K562 (cell line): ENCODE data around the gene MIDN. TPM values are rescaled to one million over a fixed set of nuclear protein-coding genes. Genes with fewer than 3 reads are reported as not detected.
A peak's percentile ranks its signal among the peaks of the same experiment; 100 is the strongest.

Experiments used
- ATAC-seq: fragments of 200-7000 bp; cut with Tn5 transposase; 3 replicates; pipeline ENCODE4 v1.9.1; 2020; ENCODE audit warnings: moderate library complexity
- BruUV-seq: library from RNA; stranded (reverse); fragments of 400-500 nt; replicated peaks from 2 replicates; lab custom pipeline; 2021; lab: Mats Ljungman, UMichigan
- CTCF ChIA-PET: fragments of 300-600 bp; formaldehyde crosslinking; extraction: SDS; loops from one replicate; lab custom pipeline; 2021; ENCODE audit warnings: low intra/inter-chr PET ratio; lab: Yijun Ruan, JAX
- POLR2A ChIA-PET: fragments of 300-600, 350-650 bp; sonication (Branson Sonifier 250); formaldehyde crosslinking; extraction: SDS; loops from one replicate; lab custom pipeline; 2021; ENCODE audit warnings: antibody characterized with exemption, inconsistent platforms; lab: Yijun Ruan, JAX
- DNase-seq, 4 experiments: peaks; one replicate each; pipeline versions ENCODE4 v3.0.0 to v3.0.0-alpha.2; 2011 to 2018; ENCODE audit warnings: low spot score in 3 of 4, mixed read lengths in 3 of 4; ENCODE audit errors: extremely low read depth in 1 of 4
- FAIRE-seq: peaks from 2 replicates; lab custom pipeline; 2011; peaks lifted over from hg19 to GRCh38; lab: Jason Lieb, UNC
- H2AFZ ChIP-seq: 2 replicates; pipeline ENCODE4 v1.6.0; 2011; ENCODE audit warnings: low read depth, low read length, control low read depth, inconsistent platforms
- H3K27ac ChIP-seq: fragments of 200-600 bp; 3 replicates; pipeline ENCODE4 v1.8.0; 2011; ENCODE audit warnings: low read depth, mild to moderate bottlenecking, control low read depth, inconsistent platforms, low read length, moderate library complexity, mixed read lengths; ENCODE audit errors: extremely low read depth
- H3K27me3 ChIP-seq, 2 experiments: fragments of 300-600 bp in 1 of 2; 2 replicates in 1 of 2; 3 replicates in 1 of 2; pipeline versions ENCODE4 v1.6.0 to v1.8.0; 2011; ENCODE audit warnings: inconsistent platforms in 2 of 2, low read length in 2 of 2, mild to moderate bottlenecking in 1 of 2, mixed read lengths in 1 of 2, moderate library complexity in 1 of 2; ENCODE audit not compliant: control insufficient read depth in 2 of 2, insufficient read depth in 2 of 2
- H3K36me3 ChIP-seq: fragments of 300-600 bp; 3 replicates; pipeline ENCODE4 v1.8.0; 2011; ENCODE audit warnings: mild to moderate bottlenecking, low read length, inconsistent platforms; ENCODE audit not compliant: control insufficient read depth, insufficient read depth
- H3K4me1 ChIP-seq, 2 experiments: fragments of 200-600 bp in 1 of 2; replicated peaks in 1 of 2; 2 replicates in 1 of 2; 3 replicates in 1 of 2; pipeline versions ENCODE4 v1.5.1 to v1.8.0; 2011; ENCODE audit warnings: inconsistent platforms in 2 of 2, low read length in 2 of 2, mild to moderate bottlenecking in 1 of 2, mixed read lengths in 1 of 2, moderate library complexity in 1 of 2; ENCODE audit not compliant: control insufficient read depth in 2 of 2, insufficient read depth in 2 of 2
- H3K4me2 ChIP-seq: 2 replicates; pipeline ENCODE4 v1.6.1; 2011; ENCODE audit warnings: low read length, control low read depth, inconsistent platforms, mixed read lengths; ENCODE audit not compliant: insufficient read depth
- H3K4me3 ChIP-seq: fragments of 200-600 bp; sonication (generic), shearing (Covaris generic); 2 replicates; pipeline ENCODE4 v1.5.1; 2016; ENCODE audit warnings: control low read depth, inconsistent platforms
- H3K79me2 ChIP-seq: fragments of 200-600 bp; 3 replicates; pipeline ENCODE4 v1.8.0; 2011; ENCODE audit warnings: low read length, inconsistent platforms; ENCODE audit not compliant: control insufficient read depth, insufficient read depth
- H3K9ac ChIP-seq, 2 experiments: 2 replicates each; pipeline versions ENCODE4 v1.6.0 to v1.6.1; 2011; ENCODE audit warnings: low read depth in 2 of 2, low read length in 2 of 2, control low read depth in 1 of 2, inconsistent platforms in 1 of 2, mild to moderate bottlenecking in 1 of 2, mixed read lengths in 1 of 2; ENCODE audit not compliant: insufficient read depth in 1 of 2
- H3K9me1 ChIP-seq: one replicate; pipeline ENCODE4 v1.6.0; 2011; ENCODE audit warnings: inconsistent platforms, mild to moderate bottlenecking, low read length, moderate library complexity; ENCODE audit not compliant: control insufficient read depth, insufficient read depth
- H3K9me3 ChIP-seq: replicated peaks from 2 replicates; pipeline ENCODE4 v1.5.1; 2011; ENCODE audit warnings: low read depth, low read length, inconsistent platforms; ENCODE audit not compliant: control insufficient read depth, insufficient read depth
- H4K20me1 ChIP-seq: replicated peaks from 2 replicates; pipeline ENCODE4 v1.6.1; 2011; ENCODE audit warnings: low read length, inconsistent platforms, mixed read lengths; ENCODE audit not compliant: control insufficient read depth, insufficient read depth
- BACH1 ChIP-seq: fragments of 200-800 bp; sonication (Bioruptor generic); IDR thresholded peaks from 2 replicates; pipeline ENCODE4 v1.6.1; 2016; ENCODE audit warnings: missing genetic modification characterization, missing compliant biosample characterization
- ELF2 ChIP-seq: fragments of 250-450 bp; sonication (Bioruptor Pico); IDR thresholded peaks from 2 replicates; pipeline ENCODE4 v1.5.0; 2021; ENCODE audit warnings: mild to moderate bottlenecking
- MTA1 ChIP-seq: fragments of 450-650 bp; IDR thresholded peaks from 2 replicates; pipeline ENCODE4 v1.6.1; 2017; ENCODE audit warnings: borderline replicate concordance
- NFATC3 ChIP-seq: fragments of 450-650 bp; IDR thresholded peaks from 2 replicates; pipeline ENCODE4 v1.6.1; 2017; ENCODE audit warnings: mild to moderate bottlenecking
- POLR2A ChIP-seq: fragments of 450-650 bp; conservative IDR thresholded peaks from 2 replicates; pipeline ENCODE4 v1.6.1; 2016
- ZNF282 ChIP-seq: sonication (generic); formaldehyde crosslinking; IDR thresholded peaks from 2 replicates; pipeline ENCODE4 v1.8.1; 2023; ENCODE audit warnings: missing genetic modification reagents
- whole genome bisulfite sequencing: fragments of 100-300 bp; shearing (Covaris generic); methylation state at CpG from one replicate; pipeline ENCODE4 v1.1.6; 2016; ENCODE audit warnings: low coverage, mixed read lengths; ENCODE audit not compliant: insufficient coverage; ENCODE audit errors: missing lambda C conversion rate; 5-methylcytosine and 5-hydroxymethylcytosine counted together
- in situ Hi-C: fragments of 300-500 bp; cut with MboI; formaldehyde crosslinking; loops from 4 replicates; pipeline ENCODE4 v1.15.0; 2018; ENCODE audit warnings: inconsistent platforms, mixed read lengths
- intact Hi-C: fragments of 100-400 bp; cut with micrococcal nuclease; formaldehyde crosslinking; loops from 2 replicates; pipeline ENCODE4 v1.14.2; 2022
- polyA plus RNA-seq, 8 experiments: library from polyadenylated mRNA; depleted of rRNA in 4 of 8; stranded (reverse) in 5 of 8; unstranded in 3 of 8; fragments of >200 nt; fragmentation: Nextera tagmentation in 2 of 8; fragmentation: Illumina TruSeq in 1 of 8; extraction: Ambion mirVana in 2 of 8; extraction: Trizol in 1 of 8; gene quantifications; 2 replicates each; pipeline versions ENCODE4 v1.2.1 to v1.2.3, GENCODE V29; 2011 to 2014; ENCODE audit warnings: inconsistent platforms in 1 of 8, missing spikeins in 1 of 8
- total RNA-seq, 7 experiments: library from RNA; depleted of rRNA in 6 of 7; stranded (reverse); fragments of >200 nt in 6 of 7; fragmentation: Illumina TruSeq in 2 of 7; extraction: Trizol in 2 of 7; gene quantifications; 2 replicates each; pipeline versions ENCODE4 v1.2.1 to v1.2.3, GENCODE V29; 2011 to 2021; ENCODE audit warnings: low replicate concordance in 1 of 7
- TF ChIP-seq, protein P1 (sequence below), 3 experiments: IDR thresholded peaks in 2 of 3; conservative IDR thresholded peaks in 1 of 3; 2 replicates each; pipeline ENCODE4 v1.5.1; 2011 to 2012; ENCODE audit warnings: low read length in 3 of 3, mild to moderate bottlenecking in 3 of 3, control low read depth in 2 of 3, improper control_type of control experiment in 1 of 3, inconsistent platforms in 1 of 3, low read depth in 1 of 3, mixed read lengths in 1 of 3, moderate library complexity in 1 of 3; ENCODE audit not compliant: insufficient read depth in 2 of 3
- TF ChIP-seq, protein P2 (sequence below): sonication (generic); formaldehyde crosslinking; IDR thresholded peaks from 2 replicates; pipeline ENCODE4 v1.5.0; 2020; ENCODE audit warnings: missing genetic modification reagents
- TF ChIP-seq, protein P3 (sequence below): sonication (generic); formaldehyde crosslinking; IDR thresholded peaks from 2 replicates; pipeline ENCODE4 v1.8.0; 2022; ENCODE audit warnings: mild to moderate bottlenecking, missing genetic modification reagents
- TF ChIP-seq, protein P4 (sequence below): fragments of 450-650 bp; formaldehyde crosslinking; IDR thresholded peaks from 2 replicates; pipeline ENCODE4 v1.4.0; 2020; ENCODE audit warnings: mild to moderate bottlenecking, moderate library complexity
- TF ChIP-seq, protein P5 (sequence below): fragments of 450-650 bp; IDR thresholded peaks from 2 replicates; pipeline ENCODE4 v1.6.1; 2016

MIDN gene
- total and polyA plus RNA-seq, 9 of the 15 experiments (the other 6 are each of a cell fraction or from before 2014, with no cell fraction given), result 0.17 to 120 (median 10.1) TPM

DNA sequence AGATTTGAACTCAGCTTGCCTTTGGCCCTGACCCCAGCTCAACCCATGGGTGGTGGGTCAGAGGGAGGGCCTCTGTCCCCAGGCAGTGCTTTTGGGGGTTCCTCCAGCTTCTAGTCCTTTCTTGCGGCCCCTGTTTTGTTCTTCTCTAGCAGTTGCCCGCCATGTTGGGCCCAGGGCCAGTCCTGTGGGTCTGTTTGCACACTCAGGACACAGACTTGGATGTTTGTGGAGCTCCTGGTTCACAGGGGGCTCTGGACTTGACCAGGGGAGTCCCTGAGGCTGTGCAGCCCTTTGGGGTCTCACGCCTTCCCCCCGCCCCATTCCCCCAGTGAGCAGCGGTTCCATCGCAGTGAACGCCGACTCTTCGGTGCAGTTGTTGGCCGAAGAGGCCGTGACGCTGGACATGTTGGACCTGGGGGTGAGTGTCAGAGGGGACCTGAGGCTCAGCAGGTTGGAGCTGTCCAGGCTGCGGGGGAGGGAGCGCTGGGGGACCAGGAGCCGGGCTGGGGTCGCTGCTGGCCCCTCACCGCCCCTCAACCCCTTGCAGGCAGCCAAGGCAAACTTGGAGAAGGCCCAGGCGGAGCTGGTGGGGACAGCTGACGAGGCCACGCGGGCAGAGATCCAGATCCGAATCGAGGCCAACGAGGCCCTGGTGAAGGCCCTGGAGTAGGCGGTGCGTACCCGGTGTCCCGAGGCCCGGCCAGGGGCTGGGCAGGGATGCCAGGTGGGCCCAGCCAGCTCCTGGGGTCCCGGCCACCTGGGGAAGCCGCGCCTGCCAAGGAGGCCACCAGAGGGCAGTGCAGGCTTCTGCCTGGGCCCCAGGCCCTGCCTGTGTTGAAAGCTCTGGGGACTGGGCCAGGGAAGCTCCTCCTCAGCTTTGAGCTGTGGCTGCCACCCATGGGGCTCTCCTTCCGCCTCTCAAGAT lies 4.4 kb upstream of the MIDN start (continued):
- TF ChIP-seq, protein P1, sequence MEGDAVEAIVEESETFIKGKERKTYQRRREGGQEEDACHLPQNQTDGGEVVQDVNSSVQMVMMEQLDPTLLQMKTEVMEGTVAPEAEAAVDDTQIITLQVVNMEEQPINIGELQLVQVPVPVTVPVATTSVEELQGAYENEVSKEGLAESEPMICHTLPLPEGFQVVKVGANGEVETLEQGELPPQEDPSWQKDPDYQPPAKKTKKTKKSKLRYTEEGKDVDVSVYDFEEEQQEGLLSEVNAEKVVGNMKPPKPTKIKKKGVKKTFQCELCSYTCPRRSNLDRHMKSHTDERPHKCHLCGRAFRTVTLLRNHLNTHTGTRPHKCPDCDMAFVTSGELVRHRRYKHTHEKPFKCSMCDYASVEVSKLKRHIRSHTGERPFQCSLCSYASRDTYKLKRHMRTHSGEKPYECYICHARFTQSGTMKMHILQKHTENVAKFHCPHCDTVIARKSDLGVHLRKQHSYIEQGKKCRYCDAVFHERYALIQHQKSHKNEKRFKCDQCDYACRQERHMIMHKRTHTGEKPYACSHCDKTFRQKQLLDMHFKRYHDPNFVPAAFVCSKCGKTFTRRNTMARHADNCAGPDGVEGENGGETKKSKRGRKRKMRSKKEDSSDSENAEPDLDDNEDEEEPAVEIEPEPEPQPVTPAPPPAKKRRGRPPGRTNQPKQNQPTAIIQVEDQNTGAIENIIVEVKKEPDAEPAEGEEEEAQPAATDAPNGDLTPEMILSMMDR (IDR thresholded peaks at IDR 0.05 in 2 of 3, conservative IDR thresholded peaks at IDR 0.05 in 1 of 3; ENCODE audit: insufficient read depth in 2 of 3, low read depth in 1 of 3, low read length in 3 of 3), result peak; percentile 92 to 94 (median 94)
- TF ChIP-seq, protein P2, sequence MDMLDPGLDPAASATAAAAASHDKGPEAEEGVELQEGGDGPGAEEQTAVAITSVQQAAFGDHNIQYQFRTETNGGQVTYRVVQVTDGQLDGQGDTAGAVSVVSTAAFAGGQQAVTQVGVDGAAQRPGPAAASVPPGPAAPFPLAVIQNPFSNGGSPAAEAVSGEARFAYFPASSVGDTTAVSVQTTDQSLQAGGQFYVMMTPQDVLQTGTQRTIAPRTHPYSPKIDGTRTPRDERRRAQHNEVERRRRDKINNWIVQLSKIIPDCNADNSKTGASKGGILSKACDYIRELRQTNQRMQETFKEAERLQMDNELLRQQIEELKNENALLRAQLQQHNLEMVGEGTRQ (CRISPR knock-in tag), result no peak

DNA sequence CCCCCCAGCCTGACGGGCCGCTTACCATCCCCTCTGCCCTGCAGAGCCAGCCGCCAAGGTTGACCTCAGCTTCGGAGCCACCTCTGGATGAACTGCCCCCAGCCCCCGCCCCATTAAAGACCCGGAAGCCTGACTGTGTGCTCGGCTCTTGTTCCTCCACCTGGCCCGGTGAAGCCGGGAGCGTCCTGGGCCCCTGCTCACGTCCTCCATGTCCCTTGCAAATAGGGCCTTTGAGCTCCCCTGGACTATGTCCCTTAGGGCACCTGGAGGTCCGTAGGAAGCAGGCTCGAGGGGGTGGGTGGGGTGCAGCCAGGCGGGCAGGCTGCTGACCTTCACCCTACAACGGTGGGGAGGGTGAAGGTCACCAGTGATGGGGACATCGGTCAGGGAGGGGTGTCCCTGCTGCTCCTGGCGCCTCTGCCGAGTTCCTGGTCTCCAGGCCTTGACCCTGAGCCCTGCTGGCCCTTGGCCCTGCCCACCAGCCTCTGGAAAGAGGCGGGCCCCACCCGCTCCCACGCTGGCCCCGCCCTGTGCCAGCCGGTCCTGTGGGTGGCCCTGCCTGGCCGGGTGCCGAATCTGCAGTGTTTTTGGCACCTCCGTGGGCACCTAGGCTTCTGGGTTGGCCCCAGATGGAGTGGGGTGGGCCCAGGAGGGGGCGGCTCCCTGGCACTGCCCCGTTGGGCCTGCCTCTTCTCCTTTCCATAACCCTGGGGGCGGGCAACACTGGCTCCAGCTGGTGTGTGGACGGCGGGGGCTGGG lies 3.5 kb upstream of the MIDN start:
- CTCF ChIA-PET, result interaction anchor here (0.6 to 4.5 kb wide), 2 partner anchors 22 to 127 kb away, joined by 3 to 51 read pairs; no protein-coding TSS in a partner anchor
- no peak overlapping the region for H2AFZ ChIP-seq
- peak overlapping the region; percentile 69 for H3K27ac ChIP-seq
- FAIRE-seq, result no peak
- H3K79me2 ChIP-seq, result peaks cover 46% of the 10 kb centered on the region
- ATAC-seq, result no peak
- 46% methylated on average over 27 of the region's 31 CpGs for WGBS
- H3K9ac ChIP-seq, result peak overlapping the region; percentile 50 to 98; a peak in 3 of 4 replicates
- DNase-seq, result no peak
- POLR2A ChIA-PET, result interaction anchor here (0.8 to 5.6 kb wide), 10 partner anchors 8 to 254 kb away, joined by 3 to 90 read pairs (median 4); partner anchors contain the start of genes CIRBP and NDUFS7
- H3K4me2 ChIP-seq, result peak overlapping the region; percentile 96
- peaks cover 42% of the 10 kb centered on the region; the same call in 2 of the 3 replicates for H3K36me3 ChIP-seq
- in situ Hi-C loops (loop anchor here (5.0 to 25.0 kb wide), 2 partner anchors 323 to 483 kb away; partner anchors contain the start of gene MISP), intact Hi-C loops (loop anchor here (1.0 to 5.0 kb wide), 2 partner anchors 21 to 383 kb away; no protein-coding TSS in a partner anchor)
- 0 out of 2 replicates have a peak, but pooled peaks cover 5% of the 10 kb centered on the region for H4K20me1 ChIP-seq
- H3K27me3 ChIP-seq, result no peaks in the 10 kb centered on the region
- H3K9me3 ChIP-seq, result no peaks in the 10 kb centered on the region
- peak overlapping the region; percentile 21; the same call in 1 of the 2 replicates for H3K4me3 ChIP-seq
- H3K9me1 ChIP-seq, result peaks cover 4% of the 10 kb centered on the region
- no TSS peak for BruUV-seq
- H3K4me1 ChIP-seq, result peaks cover 49 to 95% of the 10 kb centered on the region in 2 experiments
- TF ChIP-seq BACH1 (tag) (no peak), POLR2A (peak; percentile 41; the same call in 1 of the 2 replicates), ELF2 (no peak), ZNF282 (CRISPR knock-in tag) (0 out of 2 replicates have a peak, but pooled peaks have one; percentile 45), NFATC3 (no peak), MTA1 (no peak)
- TF ChIP-seq, protein P3, sequence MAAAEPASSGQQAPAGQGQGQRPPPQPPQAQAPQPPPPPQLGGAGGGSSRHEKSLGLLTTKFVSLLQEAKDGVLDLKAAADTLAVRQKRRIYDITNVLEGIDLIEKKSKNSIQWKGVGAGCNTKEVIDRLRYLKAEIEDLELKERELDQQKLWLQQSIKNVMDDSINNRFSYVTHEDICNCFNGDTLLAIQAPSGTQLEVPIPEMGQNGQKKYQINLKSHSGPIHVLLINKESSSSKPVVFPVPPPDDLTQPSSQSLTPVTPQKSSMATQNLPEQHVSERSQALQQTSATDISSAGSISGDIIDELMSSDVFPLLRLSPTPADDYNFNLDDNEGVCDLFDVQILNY (CRISPR knock-in tag), result no peak
- TF ChIP-seq, protein P4, sequence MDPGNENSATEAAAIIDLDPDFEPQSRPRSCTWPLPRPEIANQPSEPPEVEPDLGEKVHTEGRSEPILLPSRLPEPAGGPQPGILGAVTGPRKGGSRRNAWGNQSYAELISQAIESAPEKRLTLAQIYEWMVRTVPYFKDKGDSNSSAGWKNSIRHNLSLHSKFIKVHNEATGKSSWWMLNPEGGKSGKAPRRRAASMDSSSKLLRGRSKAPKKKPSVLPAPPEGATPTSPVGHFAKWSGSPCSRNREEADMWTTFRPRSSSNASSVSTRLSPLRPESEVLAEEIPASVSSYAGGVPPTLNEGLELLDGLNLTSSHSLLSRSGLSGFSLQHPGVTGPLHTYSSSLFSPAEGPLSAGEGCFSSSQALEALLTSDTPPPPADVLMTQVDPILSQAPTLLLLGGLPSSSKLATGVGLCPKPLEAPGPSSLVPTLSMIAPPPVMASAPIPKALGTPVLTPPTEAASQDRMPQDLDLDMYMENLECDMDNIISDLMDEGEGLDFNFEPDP (CRISPR knock-in tag), result no peak
- TF ChIP-seq, protein P5, sequence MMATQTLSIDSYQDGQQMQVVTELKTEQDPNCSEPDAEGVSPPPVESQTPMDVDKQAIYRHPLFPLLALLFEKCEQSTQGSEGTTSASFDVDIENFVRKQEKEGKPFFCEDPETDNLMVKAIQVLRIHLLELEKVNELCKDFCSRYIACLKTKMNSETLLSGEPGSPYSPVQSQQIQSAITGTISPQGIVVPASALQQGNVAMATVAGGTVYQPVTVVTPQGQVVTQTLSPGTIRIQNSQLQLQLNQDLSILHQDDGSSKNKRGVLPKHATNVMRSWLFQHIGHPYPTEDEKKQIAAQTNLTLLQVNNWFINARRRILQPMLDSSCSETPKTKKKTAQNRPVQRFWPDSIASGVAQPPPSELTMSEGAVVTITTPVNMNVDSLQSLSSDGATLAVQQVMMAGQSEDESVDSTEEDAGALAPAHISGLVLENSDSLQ, result no peak
